ENCODE results near the gene OBSCN. TPM values are rescaled to one million over a fixed set of nuclear protein-coding genes. Genes with fewer than 3 reads are reported as not detected.

Gene OBSCN
- total RNA-seq, 1 donor from 2014 or later, result 59.5 TPM

GRCh38 chr1:228350831-228351781 is 143.3 kb downstream of the OBSCN start:
- DNase-seq (ENCODE audit: low read depth), result no peak

DNA sequence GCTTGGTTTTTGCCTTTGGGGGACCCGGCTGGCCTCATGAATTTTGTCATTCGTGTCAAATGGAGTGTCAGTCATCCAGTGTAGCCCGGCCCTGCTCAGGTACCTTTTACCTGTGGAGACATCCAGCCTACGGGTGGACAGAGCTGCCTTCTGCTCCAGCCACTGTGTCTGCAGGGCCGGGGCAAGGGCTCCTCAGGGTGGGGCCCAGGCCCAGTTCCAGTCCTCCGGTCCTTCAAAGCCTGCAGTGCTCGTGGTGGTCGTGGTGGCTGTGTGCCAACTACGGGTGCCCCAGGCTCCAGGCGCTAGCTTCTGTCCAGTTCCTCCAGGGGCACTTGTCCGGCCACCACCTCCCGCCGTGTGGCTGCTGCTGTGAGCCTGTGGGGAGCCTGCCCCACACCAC is 144.0 kb downstream of the OBSCN start:
- no peak for DNase-seq (ENCODE audit: low read depth)

- DNase-seq (ENCODE audit: low read depth), result no peak
Measured at GRCh38 chr1:228352677-228353481, 145.0 kb downstream of the OBSCN start.

DNA sequence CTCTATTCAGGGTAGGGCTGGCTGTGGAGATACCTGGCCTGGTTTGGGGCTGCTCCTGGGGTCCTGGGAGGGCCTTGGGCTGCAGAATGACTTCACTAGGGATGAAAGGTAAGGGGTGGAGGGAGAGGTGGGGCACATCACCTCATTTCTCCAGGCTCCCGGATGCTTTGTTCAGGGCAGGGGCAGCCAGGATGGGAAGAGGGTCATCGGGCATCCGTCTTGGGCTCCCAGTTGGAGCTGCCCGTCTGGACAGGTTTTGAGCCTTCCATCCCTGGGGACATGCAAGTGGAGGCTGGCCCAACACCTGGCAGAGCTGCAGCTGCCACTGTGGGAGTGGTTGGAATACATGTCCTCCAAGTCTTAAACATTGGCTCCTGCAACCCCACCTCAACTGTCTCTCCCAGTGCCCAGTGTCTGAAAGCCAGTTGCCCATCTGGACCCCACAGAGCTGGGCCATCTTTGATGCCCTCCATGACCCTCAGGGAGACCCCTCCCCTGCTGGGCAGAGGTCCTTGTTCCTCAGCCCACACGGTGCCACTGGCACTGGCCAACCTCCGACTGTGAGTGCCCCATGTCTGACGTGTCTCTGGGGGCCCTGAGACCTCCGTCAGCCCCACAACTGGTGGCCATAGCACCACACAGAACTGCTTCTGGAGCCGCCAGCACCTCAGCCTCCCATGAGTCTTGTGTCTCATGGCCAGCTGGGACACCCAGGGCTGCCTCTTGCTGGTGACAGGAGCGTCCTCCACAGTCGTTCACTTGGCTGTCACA is 145.9 kb downstream of the OBSCN start:
- DNase-seq (ENCODE audit: low read depth), result peak; percentile 49

DNA sequence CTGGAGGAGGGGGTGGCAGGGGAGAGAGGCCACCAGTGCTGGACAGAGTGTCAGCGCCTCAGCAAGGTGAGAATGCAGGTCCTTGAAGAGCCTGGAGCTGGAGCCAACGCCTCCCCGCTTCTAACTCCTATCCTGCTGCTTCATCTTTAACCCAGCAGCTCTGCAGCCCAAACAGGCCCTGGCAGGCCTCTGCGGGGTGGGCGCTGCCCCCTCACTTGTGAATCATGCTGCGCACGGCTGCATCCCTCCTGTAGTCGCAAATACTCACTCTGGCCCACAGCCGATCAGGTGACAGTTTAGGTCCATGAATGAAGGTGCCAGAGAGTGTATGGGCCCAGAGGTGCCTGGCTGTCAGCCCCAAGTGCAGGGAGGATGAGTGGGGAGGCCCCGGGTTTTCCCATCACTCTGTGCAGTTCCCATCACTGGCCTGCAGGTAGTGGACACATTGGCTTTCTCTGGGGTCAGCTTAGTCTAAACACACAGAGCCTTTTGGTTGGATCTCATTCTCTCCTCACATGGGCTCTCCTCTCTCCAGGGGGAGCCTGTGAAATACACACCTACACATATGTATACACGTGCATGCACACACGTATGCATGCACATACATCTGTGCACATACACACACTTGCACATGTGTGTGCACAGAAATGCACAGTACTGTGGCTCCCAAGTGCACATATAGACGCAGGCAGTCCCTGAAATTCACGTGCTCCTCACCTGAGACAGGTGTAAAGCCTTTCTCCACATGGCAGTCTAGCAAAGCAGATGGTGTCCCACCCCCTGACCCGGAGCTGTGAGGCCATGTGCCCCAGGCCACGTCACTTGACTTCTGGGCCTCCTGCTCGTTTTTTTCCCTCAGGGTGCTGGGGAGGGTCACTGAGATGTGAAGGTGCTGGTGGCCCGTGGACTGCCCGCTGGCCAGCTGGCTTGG is 146.8 kb downstream of the OBSCN start:
- no peak for DNase-seq (ENCODE audit: low read depth)

DNA sequence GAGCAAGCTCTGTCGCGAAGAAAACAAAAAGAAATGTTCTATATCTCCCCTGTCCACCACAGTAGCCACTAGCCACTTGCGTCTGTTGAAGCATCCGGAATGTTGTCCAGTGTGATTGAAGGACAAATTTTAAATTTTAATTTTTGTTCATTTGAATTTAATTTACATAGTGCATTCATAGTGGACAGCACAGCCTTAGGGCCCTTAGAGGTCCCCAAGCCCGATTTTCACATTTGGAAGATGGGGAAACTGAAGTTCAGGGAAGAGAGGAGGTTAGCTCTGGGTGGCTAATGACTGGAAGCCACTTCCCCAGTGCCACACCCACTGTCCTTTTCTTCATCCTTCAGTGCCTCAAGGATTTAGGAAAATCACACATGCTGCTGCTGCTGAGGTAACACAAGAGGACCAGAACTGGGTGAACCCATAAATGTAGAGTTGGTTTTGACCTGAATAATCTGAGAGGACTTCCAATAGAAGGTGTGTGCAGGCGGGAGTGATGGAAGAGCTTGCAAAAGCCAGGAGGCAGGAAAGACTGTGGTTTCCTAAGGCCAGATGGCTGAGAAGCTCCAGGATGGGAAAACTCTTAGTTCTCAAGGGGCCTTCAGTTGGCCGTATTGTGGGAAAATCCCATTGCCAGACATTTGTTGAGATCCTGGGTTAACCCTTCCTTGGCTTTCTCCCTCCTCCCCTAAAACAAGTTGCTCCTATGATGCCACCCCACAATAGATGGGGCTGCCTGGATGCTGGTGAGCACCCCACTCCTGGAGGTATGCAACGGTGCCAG is 149.2 kb downstream of the OBSCN start:
- DNase-seq (ENCODE audit: low read depth), result no peak

DNA sequence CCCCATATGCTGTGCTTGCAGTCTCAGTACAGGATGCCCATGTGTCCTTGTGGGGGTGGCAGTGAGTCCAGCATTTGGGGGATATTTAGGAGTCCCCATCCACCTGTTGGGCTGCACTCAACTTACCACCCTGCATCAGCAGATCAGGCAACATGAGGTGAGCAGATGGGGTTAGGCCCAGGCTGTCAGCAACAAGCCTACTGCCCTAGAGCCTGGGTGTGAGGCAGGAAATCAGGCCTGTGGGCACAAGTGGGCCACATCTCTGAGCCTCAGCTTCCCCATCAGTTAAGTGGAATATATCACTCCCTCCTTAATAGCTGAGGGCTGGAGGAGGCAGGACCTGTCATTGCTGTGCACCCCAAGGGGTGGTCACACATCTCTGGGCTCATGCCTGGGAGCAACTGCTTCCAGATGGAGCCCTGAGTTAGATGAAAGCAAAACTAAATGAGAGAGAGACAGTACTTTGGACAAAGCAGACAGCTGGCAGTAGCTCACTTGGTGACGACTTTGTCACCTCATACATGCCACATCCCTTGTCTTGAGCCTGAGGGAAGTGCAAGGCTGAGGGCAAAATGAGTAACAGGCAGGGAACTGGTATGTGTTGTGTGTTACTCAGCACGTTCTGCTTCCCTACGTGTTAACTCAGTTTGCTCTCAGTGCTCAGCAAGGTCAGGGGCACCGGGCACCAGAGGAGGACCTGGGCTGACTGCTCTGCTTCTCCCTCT is 150.4 kb downstream of the OBSCN start:
- peak; percentile 18 for DNase-seq (ENCODE audit: low read depth)

GRCh38 chr1:228358764-228359612 is 151.1 kb downstream of the OBSCN start:
- DNase-seq (ENCODE audit: low read depth), result no peak

DNA sequence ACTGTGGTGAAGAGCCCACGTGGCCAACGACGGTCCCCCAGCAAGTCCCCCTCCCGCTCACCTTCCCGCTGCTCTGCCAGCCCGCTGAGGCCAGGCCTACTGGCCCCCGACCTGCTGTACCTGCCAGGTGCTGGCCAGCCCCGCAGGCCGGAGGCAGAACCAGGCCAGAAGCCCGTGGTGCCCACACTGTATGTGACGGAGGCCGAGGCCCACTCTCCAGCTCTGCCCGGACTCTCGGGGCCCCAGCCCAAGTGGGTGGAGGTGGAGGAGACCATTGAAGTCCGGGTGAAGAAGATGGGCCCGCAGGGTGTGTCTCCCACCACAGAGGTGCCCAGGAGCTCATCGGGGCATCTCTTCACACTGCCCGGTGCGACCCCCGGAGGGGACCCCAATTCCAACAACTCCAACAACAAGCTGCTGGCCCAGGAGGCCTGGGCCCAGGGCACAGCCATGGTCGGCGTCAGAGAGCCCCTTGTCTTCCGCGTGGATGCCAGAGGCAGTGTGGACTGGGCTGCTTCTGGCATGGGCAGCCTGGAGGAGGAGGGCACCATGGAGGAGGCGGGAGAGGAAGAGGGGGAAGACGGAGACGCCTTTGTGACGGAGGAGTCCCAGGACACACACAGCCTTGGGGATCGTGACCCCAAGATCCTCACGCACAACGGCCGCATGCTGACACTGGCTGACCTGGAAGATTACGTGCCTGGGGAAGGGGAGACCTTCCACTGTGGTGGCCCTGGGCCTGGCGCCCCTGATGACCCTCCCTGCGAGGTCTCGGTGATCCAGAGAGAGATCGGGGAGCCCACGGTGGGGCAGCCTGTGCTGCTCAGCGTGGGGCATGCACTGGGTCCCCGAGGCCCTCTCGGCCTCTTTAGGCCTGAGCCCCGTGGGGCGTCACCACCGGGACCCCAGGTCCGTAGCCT is 152.0 kb downstream of the OBSCN start:
- no peak for DNase-seq (ENCODE audit: low read depth)

DNA sequence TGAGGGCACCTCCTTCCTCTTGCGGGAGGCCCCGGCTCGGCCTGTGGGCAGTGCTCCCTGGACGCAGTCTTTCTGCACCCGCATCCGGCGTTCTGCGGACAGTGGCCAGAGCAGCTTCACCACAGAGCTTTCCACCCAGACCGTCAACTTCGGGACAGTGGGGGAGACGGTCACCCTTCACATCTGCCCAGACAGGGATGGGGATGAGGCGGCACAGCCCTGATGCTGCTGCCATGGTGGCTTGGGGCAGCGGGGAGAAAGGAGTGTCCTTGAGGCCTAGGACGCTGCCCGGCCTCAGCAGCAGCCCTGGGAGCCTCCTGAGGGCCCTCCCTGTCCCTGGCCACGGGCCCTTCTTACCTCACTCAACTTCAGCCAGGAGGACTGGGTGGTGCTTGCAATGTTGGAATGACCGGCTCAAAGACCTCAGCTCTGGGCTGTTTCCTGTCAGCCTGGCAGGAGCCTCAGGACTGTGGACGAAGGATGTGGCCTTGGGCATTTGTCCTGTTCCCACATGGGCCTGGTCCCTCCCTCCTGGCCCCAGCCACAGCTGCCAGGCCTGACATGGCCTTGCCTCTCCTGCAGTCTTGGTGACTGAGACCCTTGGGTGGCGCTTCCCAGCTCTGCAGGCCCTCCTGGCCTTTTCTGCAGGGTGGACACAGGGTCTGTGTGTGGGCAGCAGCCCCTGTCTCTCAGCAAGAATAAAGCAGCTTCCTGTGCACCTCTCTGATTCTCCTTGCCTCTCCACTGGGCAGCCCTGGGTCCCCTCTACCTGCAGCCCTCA is 152.9 kb downstream of the OBSCN start:
- DNase-seq (ENCODE audit: low read depth), result peak; percentile 55

- no peak for DNase-seq (ENCODE audit: low read depth)
Measured at GRCh38 chr1:228361314-228362140, 153.7 kb downstream of the OBSCN start.

- no peak for DNase-seq (ENCODE audit: low read depth)
Measured at GRCh38 chr1:228362141-228362883, 154.5 kb downstream of the OBSCN start.

GRCh38 chr1:228362884-228363450 is 155.1 kb downstream of the OBSCN start:
- no peak for DNase-seq (ENCODE audit: low read depth)

DNA sequence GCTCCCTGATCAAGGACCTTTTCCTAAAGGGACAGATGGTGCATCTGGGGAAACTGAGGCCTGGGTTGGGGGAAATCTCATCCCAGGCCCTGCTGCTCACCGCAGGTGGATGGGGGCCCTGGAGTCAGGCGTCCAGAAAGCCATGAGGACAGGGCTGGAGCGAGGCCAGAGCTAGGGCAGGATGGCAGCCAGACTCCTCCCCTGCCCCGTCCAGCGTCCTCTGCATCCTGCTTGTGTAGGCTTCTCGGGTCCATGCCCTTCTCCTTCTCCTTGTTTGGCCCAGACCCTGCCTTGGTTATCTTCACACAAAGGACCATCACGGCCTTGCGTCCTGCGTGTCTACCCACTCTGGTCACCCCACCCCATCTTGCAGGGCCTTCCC is 155.8 kb downstream of the OBSCN start:
- no peak for DNase-seq (ENCODE audit: low read depth)

Data from myocyte (in vitro differentiated cells).